ENCODE measurements around the gene CISH.

Gene CISH

DNA sequence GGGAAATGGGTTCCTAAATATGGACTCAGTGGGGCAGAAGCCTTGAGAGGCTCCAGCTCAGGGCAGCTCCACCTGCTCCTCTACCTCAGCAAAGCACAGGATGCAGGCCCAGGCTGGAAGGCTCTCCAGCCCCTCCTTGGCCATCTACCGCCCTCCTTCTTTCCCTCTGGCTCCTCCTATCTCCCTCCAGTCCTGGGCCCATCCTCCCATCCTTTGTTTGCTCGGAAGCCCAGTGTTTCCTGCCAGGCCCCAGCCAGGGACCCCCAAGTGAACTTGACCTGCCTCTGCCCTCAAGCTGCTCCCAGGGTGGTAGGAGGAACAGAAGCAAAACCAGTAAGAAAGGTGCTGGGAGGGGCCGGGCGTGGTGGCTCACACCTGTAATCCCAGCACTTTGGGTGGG, 25.4 kb upstream of the CISH start:
- DNase-seq (ENCODE audit: low read depth in 2 of 2), result no peak

DNA sequence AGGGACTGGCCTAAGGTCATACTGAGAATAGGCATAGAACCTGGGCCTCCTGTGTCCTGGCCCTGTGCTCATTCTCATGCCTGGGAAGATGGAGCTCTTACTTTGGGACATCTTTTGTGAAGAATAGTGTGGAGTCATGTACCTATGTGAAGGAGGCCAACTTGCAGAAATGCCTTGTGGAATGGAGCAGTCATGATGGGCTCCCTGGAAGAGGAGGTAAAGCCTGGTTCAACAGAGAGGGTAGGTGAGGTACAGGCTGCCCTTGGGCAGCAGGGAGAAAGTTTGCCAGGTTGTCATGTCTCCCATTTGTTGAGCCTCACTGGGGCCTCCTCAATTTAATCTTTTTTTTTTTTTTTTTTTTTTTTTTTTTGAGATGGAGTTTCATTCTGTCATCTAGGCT, 23.5 kb upstream of the CISH start:
- DNase-seq (ENCODE audit: low read depth in 2 of 2), result no peak

DNA sequence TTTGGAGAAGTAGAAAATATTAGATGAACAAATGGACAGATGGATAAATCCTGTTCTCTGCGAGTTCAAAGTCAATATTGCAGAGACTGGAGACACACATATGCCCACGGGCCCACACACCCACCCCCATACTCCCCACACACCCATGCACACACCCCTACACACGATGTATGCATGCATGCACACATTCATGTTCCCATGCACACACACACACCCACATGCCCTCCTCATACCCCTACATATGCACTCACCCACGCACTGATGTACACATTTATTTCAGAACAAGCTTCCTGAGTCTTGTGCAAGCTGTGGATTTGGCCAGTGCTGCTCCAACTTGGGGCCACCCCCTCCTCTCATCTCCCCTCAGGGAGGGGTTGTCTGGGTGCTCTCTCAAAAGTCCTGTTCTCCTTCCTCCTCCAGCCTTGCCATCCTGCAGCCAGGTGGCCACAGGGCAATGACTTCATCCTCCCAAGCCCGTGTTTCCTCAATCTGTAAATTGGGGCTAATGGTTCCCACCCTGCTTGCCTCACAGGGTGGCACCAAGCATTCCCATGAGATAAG, 21.7 kb upstream of the CISH start:
- DNase-seq (ENCODE audit: low read depth in 2 of 2), result no peak

DNA sequence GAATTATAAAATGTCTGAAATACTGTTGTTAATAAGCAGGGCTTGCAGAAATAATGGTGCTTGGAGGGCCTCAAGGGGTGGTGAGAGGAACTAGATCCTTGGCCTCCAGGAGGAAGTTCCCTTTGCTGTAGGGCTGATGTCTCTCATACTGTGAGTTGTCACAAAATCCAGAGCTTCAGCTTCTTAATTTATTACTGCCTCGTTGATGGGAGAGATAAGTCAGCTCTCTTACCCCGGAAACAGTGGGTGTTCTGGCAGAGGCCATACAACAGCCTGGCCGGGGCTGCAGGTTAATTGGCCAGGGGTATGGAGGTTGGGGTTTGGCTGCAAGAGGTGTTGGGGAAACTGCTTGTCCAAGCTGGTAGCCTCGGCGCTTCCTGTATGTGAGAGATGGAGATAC, 20.9 kb upstream of the CISH start:
- no peak for DNase-seq (ENCODE audit: low read depth in 2 of 2)

DNA sequence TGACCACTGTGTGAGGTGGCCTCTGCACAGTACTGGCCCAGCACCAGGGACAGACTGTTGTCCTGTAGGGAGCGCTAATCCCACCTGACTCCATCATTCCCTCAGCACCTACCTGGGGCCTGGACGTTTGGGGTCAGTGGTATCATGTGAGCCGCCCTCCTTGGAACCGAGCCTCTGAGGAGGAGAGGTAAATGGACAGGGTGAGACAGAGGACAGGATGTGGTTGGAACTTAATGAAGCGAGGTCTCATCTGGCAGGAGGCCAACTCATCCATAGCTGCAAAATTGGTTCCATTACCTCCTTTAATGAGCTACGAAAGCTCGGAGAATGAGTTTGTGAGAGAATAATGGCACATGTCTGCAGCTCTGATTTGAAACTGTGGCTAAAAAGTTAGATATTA, 19.3 kb upstream of the CISH start:
- no peak for DNase-seq (ENCODE audit: low read depth in 2 of 2)

DNA sequence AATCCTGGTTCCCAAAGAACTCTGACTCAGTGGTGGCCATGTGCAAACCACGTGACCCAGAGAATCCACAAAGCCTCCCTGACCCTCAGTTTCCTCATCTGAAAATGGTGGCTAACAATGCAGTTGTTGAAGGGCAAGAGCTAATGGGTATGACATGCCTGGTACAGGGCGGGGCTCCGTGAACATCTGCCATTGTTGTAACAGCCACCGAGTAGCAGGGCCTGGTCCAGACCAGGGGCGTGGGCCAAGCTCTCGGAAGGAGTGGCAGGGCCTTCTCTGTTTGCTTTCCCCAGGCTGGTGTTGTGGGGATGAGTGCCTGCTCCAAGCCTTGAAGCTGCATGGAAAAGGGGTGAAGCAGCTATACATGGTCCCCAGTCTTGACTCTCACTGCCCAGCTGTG, 18.8 kb upstream of the CISH start:
- no peak for DNase-seq (ENCODE audit: low read depth in 2 of 2)

DNA sequence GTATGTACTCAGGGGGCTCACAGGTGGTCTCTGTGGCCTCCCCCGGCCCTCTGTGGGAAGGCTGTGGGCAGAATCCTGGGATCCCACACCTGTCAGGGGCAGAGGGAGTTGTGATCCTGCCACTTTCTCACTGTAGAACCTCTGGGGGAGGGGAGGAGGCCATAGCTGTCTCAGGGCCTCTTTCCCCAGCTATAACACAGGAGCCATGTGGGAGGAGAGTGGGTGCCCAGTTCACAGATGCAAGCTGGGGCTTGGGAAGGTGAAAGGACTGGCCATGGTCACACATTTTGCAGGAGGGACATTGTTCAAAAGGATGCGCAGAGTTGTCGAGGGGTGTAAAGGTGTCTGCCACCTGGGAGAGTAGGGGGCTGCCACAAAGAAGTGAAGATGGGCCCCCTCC, 17.0 kb upstream of the CISH start:
- DNase-seq (ENCODE audit: low read depth in 2 of 2), result no peak

DNA sequence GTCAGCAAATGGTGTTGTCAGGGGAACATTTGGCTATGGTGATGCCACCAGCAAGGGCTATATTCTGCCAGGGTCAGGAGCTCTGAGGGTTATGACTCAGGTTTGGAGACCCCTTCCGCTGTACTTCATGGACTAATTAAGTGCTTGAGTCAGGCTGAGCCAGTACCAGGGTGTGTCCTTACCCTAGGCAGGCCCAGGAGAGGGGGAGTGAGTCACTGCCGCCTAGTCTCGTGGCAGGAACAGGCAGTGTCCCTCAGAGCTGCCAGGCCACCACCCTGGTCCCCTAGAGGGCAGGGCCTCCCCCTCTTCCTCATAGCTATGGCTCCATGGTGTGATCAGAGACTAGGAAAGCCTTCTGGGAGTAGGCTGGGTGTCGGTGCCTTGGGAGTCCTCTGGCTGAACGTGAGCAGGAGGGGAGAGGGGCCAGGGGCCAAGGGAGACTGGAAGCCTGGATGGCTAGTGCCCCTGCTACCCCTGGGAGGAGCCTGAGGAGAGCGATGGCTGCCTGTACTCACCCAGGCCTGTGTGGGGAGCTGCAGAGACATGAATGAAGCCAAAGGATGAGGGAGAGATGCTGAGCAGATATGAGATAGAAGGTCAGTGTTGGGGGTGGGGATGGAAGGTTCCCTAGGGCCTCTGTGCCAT, 16.0 kb upstream of the CISH start:
- no peak for DNase-seq (ENCODE audit: low read depth in 2 of 2)

DNA sequence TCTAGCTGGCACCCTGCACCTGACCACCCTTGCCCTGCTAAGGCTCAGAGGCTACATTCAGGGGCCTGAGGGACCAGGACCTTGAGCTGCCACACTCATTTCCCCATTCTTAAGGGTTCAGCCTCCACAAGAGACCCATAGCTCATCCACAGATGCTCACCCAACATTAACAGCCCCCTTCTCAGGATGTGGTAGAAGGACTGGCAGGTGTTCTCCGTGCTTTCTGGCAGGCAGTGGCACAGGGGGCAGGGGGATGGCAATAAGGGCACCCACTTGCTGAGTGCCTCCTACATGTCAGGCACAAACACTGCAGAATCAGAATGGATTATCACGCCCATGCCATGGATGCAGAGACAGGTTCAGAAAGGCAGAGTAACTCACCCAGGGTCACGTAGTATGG, 14.8 kb upstream of the CISH start:
- no peak for DNase-seq (ENCODE audit: low read depth in 2 of 2)

DNA sequence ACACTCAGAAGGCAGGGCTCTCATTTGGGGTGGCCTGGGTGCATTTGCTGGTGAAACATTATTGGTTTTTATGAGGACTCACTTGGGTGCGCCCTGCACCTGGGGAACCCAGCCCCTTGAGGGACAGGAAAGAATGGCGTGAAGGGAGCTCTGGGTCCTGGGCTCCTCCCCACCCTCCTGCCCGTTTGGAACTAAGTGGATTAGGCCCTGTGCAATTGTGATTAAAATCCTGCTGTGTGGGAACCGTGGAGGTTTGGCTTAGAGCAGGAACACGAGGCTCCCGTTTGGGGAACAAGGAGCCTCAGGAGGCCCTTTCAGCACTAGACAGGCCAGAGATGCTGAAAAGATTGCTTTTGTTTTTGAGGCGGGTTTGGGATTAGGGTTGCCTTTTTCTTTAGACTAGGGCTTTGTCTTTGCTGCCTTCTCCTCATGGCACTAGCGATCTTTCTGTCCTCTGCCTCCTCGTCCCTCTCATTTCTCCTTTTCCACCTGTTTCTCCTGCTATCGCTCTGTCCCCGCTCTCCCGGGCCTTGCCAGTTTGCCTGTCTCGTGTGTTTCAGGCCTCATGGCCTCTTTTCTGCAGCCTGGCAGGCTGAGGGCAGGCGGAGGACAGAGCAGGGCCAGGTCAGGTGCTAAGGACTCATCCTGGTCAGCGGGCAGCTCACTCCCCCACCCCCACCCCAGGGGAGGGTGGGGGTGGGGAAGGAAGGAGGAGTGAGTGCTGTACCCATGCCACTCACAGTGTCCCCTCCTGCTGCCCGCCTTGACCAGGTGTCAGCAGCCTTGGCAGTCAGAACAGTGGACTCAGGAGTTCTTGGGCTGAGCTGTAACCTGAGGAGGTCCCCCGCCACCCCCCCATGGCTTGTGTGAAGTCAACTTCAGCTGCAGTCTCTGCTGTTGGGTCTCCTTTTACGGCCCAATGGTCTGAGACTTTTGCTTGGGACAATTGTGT, 13.9 kb upstream of the CISH start:
- DNase-seq (ENCODE audit: low read depth in 2 of 2), result no peak

DNA sequence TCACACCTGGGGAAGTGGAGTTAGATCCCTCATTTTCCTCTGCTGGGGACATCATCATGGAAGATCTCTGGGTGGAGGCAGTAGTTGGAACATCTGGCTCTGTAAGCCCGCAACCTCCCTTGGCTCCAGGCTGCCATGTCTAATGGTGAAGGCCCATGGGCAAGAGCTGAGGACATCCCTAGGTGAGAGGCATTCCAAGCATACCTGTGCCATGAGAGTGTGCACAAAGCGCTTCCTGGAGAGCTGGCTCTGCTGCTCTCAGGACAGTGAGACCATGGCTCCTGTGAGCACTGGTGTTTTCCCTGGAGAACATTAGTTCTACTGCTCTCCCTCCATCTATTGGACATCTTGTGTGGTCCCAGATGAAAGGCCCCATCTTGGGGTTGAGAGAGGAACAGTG, 13.1 kb upstream of the CISH start:
- no peak for DNase-seq (ENCODE audit: low read depth in 2 of 2)

DNA sequence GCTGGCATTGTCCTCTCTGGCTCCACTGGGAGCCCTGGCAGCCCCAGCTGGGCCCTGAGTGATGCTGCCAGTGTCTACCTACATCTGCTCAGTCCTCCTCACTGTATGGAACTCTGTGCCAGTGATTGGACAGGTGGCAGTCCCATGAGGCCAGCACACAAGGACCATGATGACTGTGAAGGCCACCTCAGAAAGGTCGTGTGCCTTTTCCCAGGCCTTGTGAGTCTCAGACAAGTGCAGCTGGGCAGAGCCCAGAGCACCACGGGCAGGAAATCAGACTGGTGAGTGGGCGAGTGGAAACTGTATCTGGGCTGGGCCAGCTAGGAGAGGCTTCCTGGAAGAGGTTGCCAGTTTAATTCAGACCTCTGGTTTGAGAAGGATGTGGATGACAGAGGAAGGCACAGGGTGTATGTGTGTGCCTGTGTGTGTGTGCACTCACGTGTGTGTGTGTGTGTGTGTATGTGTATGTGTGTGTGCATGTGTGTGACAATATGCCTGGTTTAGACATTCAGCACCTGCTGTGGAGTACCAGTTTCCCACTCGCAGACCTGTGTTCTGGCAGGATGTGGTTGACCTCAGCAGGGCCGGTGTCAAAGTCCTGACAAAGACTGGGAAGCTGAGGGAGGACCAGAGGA, 12.4 kb upstream of the CISH start:
- DNase-seq (ENCODE audit: low read depth in 2 of 2), result peak in 1 of 2 donors; percentile 58

DNA sequence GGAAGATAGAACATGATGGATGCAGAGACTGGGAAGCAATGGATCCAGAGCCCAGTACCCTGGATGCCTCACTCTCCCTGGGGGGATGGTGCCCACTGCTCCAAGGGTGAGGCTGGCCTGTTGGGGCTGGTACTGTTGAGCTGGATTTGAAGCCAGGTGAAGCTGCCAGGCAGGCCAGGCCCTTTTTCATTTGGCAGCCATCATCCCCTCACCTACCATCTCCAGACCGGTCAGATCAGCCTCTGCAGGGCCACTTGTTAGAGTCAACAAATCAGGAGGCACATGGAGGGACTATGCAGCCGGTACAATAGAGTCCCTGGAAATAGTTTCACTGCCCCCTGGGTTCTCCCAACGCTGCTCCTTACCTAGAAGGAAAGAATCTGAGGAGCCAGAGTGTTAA, 11.3 kb upstream of the CISH start:
- no peak for DNase-seq (ENCODE audit: low read depth in 2 of 2)

DNA sequence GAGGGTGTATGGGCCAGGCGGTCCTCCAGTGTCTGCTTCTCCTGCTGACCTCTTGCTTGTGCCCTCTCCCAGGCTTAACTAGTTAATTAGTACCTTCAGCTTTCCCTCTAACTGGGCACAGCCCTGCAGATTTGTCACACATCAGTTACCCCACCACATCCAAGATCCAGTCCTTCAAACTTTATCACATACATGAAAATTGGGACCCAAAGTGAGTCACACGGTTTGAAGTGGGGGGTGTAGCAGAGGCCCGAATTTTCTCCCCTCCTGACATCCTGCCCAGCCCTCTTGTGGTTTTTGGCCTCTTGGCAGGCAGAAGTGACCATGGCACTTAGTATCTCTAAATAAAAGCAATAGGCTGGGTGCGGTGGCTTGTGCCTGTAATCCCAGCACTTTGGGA, 9.2 kb upstream of the CISH start:
- DNase-seq (ENCODE audit: low read depth in 2 of 2), result no peak

DNA sequence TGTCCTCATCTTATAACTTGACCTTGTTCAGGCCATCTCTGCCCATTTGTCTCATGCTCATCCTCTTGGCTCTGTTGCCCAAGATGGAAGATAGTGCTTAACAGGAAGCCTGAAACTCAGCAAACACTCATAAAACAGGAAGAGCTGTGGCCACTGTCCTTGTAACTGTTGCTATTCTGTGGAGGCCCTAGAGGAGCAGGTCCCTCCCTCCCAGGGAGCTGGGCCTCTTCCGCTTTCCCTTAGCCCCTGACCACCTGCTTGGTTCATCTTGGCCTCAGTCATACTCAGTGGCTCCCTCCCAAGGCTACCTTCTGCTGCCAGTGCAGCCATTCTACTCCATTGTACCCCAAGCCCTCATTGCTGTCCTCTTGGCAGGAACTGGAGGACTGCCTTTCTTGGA, 8.8 kb upstream of the CISH start:
- DNase-seq (ENCODE audit: low read depth in 2 of 2), result no peak

DNA sequence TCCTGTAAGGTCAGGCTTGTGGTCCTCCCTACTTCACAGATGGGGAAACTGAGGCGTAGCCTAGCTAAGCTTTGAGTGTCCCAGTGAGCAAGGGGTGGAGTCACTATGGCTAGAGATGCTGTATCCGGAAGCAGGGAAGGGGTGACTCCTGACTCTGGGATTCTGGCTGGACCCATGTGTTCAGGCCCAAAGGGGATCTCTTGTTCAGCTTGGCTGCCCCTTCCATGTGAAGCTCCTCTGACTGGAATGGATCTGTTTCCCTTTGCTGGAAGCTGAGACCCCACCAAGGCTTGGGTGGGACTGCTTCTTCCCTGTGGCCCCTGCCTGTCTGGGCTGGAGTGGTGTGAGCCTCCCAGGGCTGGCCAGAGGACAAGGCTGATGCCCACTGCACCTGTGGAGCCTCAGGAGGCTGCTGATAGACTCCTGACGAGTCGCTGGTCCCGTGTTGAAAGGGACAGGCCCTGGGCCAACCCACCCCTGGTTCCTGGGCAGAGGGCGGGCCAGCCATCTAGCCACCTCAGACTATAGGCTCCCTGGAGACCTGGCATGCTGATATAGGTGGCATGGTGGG, 6.4 kb upstream of the CISH start:
- no peak for DNase-seq (ENCODE audit: low read depth in 2 of 2)

DNA sequence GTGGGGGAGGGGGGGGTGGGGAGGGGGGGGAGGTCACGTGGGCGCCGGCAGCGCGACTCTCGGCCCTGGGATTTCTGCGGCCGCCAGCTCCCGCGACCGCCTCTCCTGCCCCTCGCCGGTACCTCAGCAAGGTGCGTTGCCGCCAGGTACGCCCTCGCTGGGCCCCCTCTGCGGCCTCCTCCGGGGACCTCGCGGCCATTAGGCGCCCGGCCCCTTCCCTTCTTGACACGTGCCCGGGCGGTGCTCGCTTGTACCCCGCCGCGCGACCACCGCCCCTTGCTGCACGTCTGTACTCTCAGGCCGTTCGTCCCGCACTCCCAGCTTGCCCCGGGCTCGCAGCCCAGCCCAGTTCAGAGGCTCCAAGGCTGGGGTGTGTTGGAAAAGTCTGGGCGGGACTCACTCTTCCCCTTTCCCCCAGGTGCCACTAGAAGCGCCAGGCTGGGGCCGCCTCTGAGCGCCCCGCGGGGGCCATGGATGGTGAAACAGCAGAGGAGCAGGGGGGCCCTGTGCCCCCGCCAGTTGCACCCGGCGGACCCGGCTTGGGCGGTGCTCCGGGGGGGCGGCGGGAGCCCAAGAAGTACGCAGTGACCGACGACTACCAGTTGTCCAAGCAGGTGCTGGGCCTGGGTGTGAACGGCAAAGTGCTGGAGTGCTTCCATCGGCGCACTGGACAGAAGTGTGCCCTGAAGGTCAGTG, 5.7 kb upstream of the CISH start, which contains the start of gene MAPKAPK3:
TSS of gene MAPKAPK3 (plus strand) at position 56 of the 696 bp plus-strand sequence. CDS start at position 471, 415 bp downstream.
- DNase-seq (ENCODE audit: low read depth in 2 of 2), result no peak

DNA sequence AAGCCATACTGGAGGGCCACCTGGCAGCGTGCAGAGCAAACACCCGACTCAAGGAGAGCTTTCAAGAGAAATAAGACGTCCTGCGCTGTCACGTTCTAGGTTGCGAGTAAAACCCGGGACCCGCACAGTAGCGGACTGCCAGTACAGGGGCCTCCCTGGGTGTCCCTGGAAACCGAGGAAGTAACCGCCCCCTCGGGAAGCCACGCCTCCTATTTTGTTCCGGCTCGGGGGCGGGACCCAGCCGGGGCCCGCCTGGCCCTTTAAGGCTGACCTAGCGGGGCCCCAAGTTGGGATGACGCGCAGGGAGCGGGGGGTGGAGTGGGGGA, 5.2 kb upstream of the CISH start:
- peak; percentile 90 to 91 for DNase-seq (ENCODE audit: low read depth in 2 of 2)

DNA sequence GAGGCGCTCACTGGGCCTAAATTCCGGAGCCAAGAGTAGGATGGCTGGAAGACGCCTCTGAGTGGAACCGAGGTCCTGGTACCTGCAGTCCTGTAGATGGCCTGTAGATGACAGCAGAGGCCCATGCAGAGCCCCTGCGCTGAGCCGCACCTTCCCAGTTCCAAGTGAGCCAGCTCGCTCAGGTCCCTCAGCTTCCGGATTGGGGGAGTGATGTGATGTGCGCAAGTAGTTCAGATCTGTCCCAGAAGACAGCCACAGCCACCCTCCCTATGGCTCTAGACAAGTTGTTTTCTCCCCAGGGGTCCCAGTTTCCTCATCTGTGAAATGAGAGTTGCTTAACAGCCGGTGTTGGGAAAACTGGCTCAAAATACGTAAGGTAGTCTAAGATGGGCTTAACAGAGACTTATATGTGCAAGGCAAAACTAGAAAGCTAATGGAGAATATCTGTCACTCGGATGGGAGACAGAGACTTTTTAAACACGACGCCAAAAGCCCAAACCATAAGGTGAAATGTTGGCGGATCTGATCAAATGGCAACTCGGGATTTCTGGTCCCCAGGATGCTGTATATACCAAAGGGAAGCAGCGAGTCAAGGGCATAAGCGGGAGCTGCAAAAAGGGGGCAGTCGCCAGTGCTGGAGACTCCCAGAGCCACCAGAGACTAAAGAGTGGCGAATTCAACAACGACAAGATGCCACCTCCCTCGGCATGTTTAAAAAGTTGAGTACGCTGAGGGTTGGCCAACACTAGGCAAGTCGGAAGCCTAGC, 4.6 kb upstream of the CISH start:
- DNase-seq (ENCODE audit: low read depth in 2 of 2), result peak in 1 of 2 donors; percentile 70

DNA sequence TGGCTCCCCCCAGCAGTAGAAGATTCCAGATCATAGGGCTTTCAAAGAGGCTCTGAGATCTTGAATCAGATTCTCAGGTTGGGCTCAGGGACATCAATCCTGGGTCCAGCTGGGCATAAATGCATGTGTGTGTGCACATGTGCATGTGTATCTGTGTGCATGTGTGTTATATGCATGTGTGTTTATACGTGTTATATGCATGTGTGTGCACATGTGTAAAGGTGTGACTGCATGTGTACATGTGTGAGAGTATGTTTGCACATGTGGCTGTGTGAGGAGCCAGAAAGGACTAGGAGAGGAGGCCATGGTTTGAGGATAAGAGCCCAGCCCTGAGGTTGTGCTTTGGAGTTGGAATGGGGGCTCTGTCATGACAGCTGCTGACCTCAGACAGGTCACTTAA, 3.6 kb upstream of the CISH start:
- DNase-seq (ENCODE audit: low read depth in 2 of 2), result no peak

Data from stimulated activated CD8-positive, alpha-beta memory T cell treated with anti-CD3 and anti-CD28 coated beads, Interleukin-15, amount 100 ng/mL, for 4 hours (primary cell).